Measurements from ENCODE around the gene PRR33. TPM values are rescaled to one million over a fixed set of nuclear protein-coding genes. Genes with fewer than 3 reads are reported as not detected.
A peak's percentile ranks its signal among the peaks of the same experiment; 100 is the strongest.

Gene PRR33
- total and polyA plus RNA-seq, 10 of the 15 experiments (the other 5 are each of a cell fraction or from before 2014, with no cell fraction given): 0.02 to 1.0 (median 0.38) TPM; not detected in 6

DNA sequence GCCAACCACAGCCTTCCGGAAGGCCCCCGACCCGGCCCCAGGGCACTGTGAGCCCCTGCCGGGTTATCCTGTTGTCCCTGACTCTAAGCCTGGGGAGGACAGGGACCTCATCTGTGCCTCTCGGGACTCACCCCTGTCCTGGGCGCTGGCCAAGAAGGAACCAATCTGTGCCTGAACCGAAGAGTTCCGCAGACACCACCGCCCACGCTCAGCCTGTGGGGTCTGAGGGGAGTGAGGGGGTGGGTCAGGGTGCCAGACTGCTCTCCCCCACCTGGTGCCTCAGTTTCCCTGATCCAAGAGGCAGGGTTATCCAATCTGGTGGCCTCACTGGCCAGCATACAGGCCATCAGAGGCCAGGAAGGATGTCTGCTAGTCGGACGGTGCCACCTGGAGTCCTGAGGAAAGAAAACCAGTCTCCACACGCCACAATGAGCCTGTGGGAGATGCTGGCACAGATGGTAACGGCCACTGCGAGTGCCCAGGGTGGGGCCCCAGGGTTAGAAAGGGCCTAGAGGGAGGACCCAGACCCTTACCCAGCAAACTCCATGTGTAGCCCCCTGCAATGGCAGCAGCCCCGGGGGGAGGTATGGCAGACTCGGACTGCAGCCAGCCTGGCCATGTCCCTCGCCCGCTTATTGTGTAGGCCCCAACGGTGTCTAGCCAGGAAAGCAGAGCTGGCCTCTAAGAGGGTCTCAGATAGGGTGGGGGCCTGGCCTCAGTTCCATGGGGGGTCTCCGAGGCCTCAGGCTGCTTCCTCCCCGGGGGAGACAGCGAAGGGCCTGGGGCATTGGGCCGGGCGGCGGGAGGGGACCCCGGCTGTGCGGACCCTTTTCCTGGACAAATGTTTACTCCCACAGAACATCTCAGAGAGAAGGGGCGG, 27.0 kb upstream of the PRR33 start:
- Histone ChIP-seq H3K4me2 (ENCODE audit: control insufficient read depth, insufficient read depth) (no peak overlapping the region), H3K27me3 (replicated peaks in 1 of 2; ENCODE audit: control insufficient read depth in 2 of 2, insufficient read depth in 2 of 2, low read length in 1 of 2) (no peaks in the 10 kb centered on the region), H3K9me3 (replicated peaks; ENCODE audit: control insufficient read depth, insufficient read depth, low read length) (no peaks in the 10 kb centered on the region; the same call in 2 of the 3 replicates), H3K4me1 (ENCODE audit: control insufficient read depth, insufficient read depth, low read length) (no peaks in the 10 kb centered on the region), H3K27ac (ENCODE audit: control insufficient read depth, insufficient read depth) (no peak overlapping the region), H2AFZ (ENCODE audit: control insufficient read depth, low read depth, low read length) (no peak overlapping the region), H3K36me3 (ENCODE audit: control insufficient read depth in 2 of 2, insufficient read depth in 2 of 2, low read length in 1 of 2) (no peaks in the 10 kb centered on the region), H3K79me2 (ENCODE audit: control insufficient read depth, insufficient read depth, low read length) (no peaks in the 10 kb centered on the region), H3K9ac (ENCODE audit: control insufficient read depth, insufficient read depth, low read length) (no peak overlapping the region), H3K4me3 (no peak overlapping the region), H4K20me1 (ENCODE audit: control insufficient read depth, insufficient read depth) (no peaks in the 10 kb centered on the region)
- ChIA-PET RAD21 (ENCODE audit: unreplicated experiment) (no interaction called here), CTCF (interaction anchor here (1.1 kb wide), 1 partner anchor 71 kb away, joined by 4 read pairs; no protein-coding TSS in a partner anchor), POLR2A (no interaction called here), SMC1A (ENCODE audit: uncharacterized antibody, unreplicated experiment) (no interaction called here)
- DNase-seq (ENCODE audit: low read depth, low spot score): no peak
- TF ChIP-seq, protein P1, sequence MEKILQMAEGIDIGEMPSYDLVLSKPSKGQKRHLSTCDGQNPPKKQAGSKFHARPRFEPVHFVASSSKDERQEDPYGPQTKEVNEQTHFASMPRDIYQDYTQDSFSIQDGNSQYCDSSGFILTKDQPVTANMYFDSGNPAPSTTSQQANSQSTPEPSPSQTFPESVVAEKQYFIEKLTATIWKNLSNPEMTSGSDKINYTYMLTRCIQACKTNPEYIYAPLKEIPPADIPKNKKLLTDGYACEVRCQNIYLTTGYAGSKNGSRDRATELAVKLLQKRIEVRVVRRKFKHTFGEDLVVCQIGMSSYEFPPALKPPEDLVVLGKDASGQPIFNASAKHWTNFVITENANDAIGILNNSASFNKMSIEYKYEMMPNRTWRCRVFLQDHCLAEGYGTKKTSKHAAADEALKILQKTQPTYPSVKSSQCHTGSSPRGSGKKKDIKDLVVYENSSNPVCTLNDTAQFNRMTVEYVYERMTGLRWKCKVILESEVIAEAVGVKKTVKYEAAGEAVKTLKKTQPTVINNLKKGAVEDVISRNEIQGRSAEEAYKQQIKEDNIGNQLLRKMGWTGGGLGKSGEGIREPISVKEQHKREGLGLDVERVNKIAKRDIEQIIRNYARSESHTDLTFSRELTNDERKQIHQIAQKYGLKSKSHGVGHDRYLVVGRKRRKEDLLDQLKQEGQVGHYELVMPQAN (conservative IDR thresholded peaks at IDR 0.05): no peak
- no peak for TF ChIP-seq POU2F2 (IDR thresholded peaks at IDR 0.05; ENCODE audit: borderline replicate concordance, low read depth, low read length)
- 0 out of 2 replicates have a peak, but pooled peaks have one; percentile 9 for TF ChIP-seq SMC3 (IDR thresholded peaks at IDR 0.05; ENCODE audit: borderline replicate concordance, low read length)
- peak in 1 of 3 experiments; percentile 48; a peak in 2 of 6 replicates for TF ChIP-seq CTCF (IDR thresholded peaks at IDR 0.05 in 2 of 3, conservative IDR thresholded peaks at IDR 0.05 in 1 of 3; ENCODE audit: control insufficient read depth in 2 of 3, extremely low read depth in 1 of 3, insufficient read depth in 1 of 3, low read depth in 3 of 3, low read length in 3 of 3)
- TF ChIP-seq RAD21 (IDR thresholded peaks at IDR 0.05; ENCODE audit: insufficient read depth, low read depth, low read length): peak; percentile 29; the same call in 1 of the 2 replicates
- no peak for TF ChIP-seq TARDBP (IDR thresholded peaks at IDR 0.05; ENCODE audit: borderline replicate concordance)
- TF ChIP-seq PRDM15 (CRISPR knock-in tag; IDR thresholded peaks at IDR 0.05): no peak
- in situ Hi-C loops (cut with MboI) (loop anchor here (5.0 kb wide), 1 partner anchor 36 kb away; no protein-coding TSS in a partner anchor), intact Hi-C loops (cut with micrococcal nuclease; ENCODE audit: unreplicated experiment) (loop anchor here (2.0 kb wide), 1 partner anchor 80 kb away; the partner anchor contains the start of gene TNNI2)
- 53% methylated on average over 28 of the region's 29 CpGs for WGBS (ENCODE audit: insufficient coverage, insufficient replicate concordance, low lambda C conversion rate, missing lambda C conversion rate)
- no TSS peak for BruUV-seq (replicated peaks)
- no peak for FAIRE-seq
- peak; percentile 18; the same call in 1 of the 3 replicates for ATAC-seq
